GM23338 (cell line): ENCODE measurements around the gene TPGS2.

Source experiments
- CREB1 ChIP-seq: fragments of 250-450 bp; sonication (Bioruptor Pico); IDR thresholded peaks from 2 replicates; pipeline ENCODE4 v1.5.0; 2020; ENCODE audit warnings: low read depth, mild to moderate bottlenecking, moderate library complexity
- EZH2 ChIP-seq: fragments of 200-600 bp; sonication (generic); IDR thresholded peaks from one replicate; pipeline ENCODE4 v1.8.0; 2017; ENCODE audit warnings: antibody characterized with exemption, mild to moderate bottlenecking, low read depth; ENCODE audit not compliant: unreplicated experiment
- EZH2phosphoT487 ChIP-seq: fragments of 200-600 bp; sonication (generic); IDR thresholded peaks from one replicate; pipeline ENCODE4 v1.8.1; 2018; ENCODE audit warnings: antibody characterized with exemption; ENCODE audit not compliant: unreplicated experiment
- NANOG ChIP-seq: IDR thresholded peaks from 2 replicates; pipeline ENCODE4 v1.6.1; 2016; ENCODE audit warnings: antibody characterized with exemption, borderline replicate concordance
- POLR2AphosphoS5 ChIP-seq: IDR thresholded peaks from 2 replicates; pipeline ENCODE4 v1.6.1; 2016; ENCODE audit warnings: antibody characterized with exemption, low read depth
- STAT1 ChIP-seq: IDR thresholded peaks from one replicate; pipeline ENCODE4 v1.6.1; 2016; ENCODE audit warnings: antibody characterized with exemption; ENCODE audit not compliant: unreplicated experiment
- ZNF114 ChIP-seq: fragments of 250-450 bp; sonication (Bioruptor Pico); IDR thresholded peaks from 2 replicates; pipeline ENCODE4 v1.5.0; 2020; ENCODE audit warnings: mild to moderate bottlenecking, moderate library complexity
- TF ChIP-seq, protein P1 (sequence below), 2 experiments: fragments of 200-600 bp in 1 of 2; sonication (generic) in 1 of 2; conservative IDR thresholded peaks; 2 replicates each; pipeline versions ENCODE4 v1.5.1 to v1.6.1; 2016 to 2017; ENCODE audit warnings: antibody characterized with exemption in 2 of 2, low read depth in 2 of 2, mild to moderate bottlenecking in 2 of 2, moderate library complexity in 1 of 2
- TF ChIP-seq, protein P2 (sequence below): IDR thresholded peaks from one replicate; pipeline ENCODE4 v1.6.1; 2018; ENCODE audit warnings: antibody characterized with exemption; ENCODE audit not compliant: unreplicated experiment
- TF ChIP-seq, protein P3 (sequence below): fragments of 250-450 bp; sonication (Bioruptor Pico); IDR thresholded peaks from 2 replicates; pipeline ENCODE4 v1.5.0; 2020; ENCODE audit warnings: mild to moderate bottlenecking, moderate library complexity
- TF ChIP-seq, protein P4 (sequence below): IDR thresholded peaks from 2 replicates; pipeline ENCODE4 v1.6.1; 2016; ENCODE audit warnings: antibody characterized with exemption

DNA sequence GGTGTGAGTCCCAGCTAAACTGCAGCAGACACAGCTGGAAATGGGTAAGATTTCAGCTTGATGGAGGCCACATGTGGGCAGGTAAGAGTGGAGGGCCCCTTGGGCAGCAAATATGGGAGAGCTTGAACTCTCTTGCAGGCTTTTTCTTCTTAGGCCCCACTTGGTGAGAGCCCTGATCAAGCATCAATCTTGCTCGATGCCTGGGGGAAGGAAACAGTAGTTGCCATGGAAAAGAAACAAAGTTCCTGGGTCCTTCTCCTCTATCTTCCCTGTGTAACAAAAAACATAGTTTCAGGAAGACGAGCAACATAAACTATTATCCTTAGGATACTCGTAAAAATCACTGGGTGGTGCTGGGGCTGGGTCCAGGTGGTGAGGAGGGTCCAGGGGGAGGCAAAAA, 43.0 kb upstream of the TPGS2 start:
- TF ChIP-seq, protein P1, sequence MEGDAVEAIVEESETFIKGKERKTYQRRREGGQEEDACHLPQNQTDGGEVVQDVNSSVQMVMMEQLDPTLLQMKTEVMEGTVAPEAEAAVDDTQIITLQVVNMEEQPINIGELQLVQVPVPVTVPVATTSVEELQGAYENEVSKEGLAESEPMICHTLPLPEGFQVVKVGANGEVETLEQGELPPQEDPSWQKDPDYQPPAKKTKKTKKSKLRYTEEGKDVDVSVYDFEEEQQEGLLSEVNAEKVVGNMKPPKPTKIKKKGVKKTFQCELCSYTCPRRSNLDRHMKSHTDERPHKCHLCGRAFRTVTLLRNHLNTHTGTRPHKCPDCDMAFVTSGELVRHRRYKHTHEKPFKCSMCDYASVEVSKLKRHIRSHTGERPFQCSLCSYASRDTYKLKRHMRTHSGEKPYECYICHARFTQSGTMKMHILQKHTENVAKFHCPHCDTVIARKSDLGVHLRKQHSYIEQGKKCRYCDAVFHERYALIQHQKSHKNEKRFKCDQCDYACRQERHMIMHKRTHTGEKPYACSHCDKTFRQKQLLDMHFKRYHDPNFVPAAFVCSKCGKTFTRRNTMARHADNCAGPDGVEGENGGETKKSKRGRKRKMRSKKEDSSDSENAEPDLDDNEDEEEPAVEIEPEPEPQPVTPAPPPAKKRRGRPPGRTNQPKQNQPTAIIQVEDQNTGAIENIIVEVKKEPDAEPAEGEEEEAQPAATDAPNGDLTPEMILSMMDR (conservative IDR thresholded peaks at IDR 0.05; ENCODE audit: low read depth in 2 of 2): no peak
- TF ChIP-seq, protein P2, sequence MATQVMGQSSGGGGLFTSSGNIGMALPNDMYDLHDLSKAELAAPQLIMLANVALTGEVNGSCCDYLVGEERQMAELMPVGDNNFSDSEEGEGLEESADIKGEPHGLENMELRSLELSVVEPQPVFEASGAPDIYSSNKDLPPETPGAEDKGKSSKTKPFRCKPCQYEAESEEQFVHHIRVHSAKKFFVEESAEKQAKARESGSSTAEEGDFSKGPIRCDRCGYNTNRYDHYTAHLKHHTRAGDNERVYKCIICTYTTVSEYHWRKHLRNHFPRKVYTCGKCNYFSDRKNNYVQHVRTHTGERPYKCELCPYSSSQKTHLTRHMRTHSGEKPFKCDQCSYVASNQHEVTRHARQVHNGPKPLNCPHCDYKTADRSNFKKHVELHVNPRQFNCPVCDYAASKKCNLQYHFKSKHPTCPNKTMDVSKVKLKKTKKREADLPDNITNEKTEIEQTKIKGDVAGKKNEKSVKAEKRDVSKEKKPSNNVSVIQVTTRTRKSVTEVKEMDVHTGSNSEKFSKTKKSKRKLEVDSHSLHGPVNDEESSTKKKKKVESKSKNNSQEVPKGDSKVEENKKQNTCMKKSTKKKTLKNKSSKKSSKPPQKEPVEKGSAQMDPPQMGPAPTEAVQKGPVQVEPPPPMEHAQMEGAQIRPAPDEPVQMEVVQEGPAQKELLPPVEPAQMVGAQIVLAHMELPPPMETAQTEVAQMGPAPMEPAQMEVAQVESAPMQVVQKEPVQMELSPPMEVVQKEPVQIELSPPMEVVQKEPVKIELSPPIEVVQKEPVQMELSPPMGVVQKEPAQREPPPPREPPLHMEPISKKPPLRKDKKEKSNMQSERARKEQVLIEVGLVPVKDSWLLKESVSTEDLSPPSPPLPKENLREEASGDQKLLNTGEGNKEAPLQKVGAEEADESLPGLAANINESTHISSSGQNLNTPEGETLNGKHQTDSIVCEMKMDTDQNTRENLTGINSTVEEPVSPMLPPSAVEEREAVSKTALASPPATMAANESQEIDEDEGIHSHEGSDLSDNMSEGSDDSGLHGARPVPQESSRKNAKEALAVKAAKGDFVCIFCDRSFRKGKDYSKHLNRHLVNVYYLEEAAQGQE: no peak
- no peak for TF ChIP-seq EZH2
- TF ChIP-seq EZH2phosphoT487: no peak
- no peak for TF ChIP-seq STAT1
- TF ChIP-seq, protein P3, sequence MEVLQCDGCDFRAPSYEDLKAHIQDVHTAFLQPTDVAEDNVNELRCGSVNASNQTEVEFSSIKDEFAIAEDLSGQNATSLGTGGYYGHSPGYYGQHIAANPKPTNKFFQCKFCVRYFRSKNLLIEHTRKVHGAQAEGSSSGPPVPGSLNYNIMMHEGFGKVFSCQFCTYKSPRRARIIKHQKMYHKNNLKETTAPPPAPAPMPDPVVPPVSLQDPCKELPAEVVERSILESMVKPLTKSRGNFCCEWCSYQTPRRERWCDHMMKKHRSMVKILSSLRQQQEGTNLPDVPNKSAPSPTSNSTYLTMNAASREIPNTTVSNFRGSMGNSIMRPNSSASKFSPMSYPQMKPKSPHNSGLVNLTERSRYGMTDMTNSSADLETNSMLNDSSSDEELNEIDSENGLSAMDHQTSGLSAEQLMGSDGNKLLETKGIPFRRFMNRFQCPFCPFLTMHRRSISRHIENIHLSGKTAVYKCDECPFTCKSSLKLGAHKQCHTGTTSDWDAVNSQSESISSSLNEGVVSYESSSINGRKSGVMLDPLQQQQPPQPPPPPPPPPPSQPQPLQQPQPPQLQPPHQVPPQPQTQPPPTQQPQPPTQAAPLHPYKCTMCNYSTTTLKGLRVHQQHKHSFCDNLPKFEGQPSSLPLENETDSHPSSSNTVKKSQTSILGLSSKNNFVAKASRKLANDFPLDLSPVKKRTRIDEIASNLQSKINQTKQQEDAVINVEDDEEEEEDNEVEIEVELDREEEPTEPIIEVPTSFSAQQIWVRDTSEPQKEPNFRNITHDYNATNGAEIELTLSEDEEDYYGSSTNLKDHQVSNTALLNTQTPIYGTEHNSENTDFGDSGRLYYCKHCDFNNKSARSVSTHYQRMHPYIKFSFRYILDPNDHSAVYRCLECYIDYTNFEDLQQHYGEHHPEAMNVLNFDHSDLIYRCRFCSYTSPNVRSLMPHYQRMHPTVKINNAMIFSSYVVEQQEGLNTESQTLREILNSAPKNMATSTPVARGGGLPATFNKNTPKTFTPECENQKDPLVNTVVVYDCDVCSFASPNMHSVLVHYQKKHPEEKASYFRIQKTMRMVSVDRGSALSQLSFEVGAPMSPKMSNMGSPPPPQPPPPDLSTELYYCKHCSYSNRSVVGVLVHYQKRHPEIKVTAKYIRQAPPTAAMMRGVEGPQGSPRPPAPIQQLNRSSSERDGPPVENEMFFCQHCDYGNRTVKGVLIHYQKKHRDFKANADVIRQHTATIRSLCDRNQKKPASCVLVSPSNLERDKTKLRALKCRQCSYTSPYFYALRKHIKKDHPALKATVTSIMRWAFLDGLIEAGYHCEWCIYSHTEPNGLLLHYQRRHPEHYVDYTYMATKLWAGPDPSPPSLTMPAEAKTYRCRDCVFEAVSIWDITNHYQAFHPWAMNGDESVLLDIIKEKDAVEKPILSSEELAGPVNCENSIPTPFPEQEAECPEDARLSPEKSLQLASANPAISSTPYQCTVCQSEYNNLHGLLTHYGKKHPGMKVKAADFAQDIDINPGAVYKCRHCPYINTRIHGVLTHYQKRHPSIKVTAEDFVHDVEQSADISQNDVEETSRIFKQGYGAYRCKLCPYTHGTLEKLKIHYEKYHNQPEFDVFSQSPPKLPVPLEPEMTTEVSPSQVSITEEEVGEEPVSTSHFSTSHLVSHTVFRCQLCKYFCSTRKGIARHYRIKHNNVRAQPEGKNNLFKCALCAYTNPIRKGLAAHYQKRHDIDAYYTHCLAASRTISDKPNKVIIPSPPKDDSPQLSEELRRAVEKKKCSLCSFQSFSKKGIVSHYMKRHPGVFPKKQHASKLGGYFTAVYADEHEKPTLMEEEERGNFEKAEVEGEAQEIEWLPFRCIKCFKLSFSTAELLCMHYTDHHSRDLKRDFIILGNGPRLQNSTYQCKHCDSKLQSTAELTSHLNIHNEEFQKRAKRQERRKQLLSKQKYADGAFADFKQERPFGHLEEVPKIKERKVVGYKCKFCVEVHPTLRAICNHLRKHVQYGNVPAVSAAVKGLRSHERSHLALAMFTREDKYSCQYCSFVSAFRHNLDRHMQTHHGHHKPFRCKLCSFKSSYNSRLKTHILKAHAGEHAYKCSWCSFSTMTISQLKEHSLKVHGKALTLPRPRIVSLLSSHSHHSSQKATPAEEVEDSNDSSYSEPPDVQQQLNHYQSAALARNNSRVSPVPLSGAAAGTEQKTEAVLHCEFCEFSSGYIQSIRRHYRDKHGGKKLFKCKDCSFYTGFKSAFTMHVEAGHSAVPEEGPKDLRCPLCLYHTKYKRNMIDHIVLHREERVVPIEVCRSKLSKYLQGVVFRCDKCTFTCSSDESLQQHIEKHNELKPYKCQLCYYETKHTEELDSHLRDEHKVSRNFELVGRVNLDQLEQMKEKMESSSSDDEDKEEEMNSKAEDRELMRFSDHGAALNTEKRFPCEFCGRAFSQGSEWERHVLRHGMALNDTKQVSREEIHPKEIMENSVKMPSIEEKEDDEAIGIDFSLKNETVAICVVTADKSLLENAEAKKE (CRISPR knock-in tag): no peak
- no peak for TF ChIP-seq POLR2AphosphoS5
- TF ChIP-seq NANOG: no peak
- no peak for TF ChIP-seq ZNF114 (CRISPR knock-in tag)
- TF ChIP-seq CREB1 (CRISPR knock-in tag): no peak
- TF ChIP-seq, protein P4, sequence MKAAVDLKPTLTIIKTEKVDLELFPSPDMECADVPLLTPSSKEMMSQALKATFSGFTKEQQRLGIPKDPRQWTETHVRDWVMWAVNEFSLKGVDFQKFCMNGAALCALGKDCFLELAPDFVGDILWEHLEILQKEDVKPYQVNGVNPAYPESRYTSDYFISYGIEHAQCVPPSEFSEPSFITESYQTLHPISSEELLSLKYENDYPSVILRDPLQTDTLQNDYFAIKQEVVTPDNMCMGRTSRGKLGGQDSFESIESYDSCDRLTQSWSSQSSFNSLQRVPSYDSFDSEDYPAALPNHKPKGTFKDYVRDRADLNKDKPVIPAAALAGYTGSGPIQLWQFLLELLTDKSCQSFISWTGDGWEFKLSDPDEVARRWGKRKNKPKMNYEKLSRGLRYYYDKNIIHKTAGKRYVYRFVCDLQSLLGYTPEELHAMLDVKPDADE: no peak
